Left renal pelvis (tissue), 4 donors: Measurements from ENCODE around the gene IRF8. TPM values are rescaled to one million over a fixed set of nuclear protein-coding genes. Genes with fewer than 3 reads are reported as not detected.
"Not testable (repeated sequence)": the region's sequence is repeated elsewhere in the genome, so short reads cannot be mapped to it uniquely, and the experiment has no call there.

ENCODE experiments used
- DNase-seq, 4 donors: peaks; one replicate each; pipeline ENCODE4 v3.0.0-alpha.2; 2013; ENCODE audit warnings: low read depth in 4 of 4, low spot score in 3 of 4
- polyA plus RNA-seq, 4 donors: library from polyadenylated mRNA; unstranded; fragments of 120-200 nt; gene quantifications; one replicate each; pipeline ENCODE4 v1.2.1, GENCODE V29; 2013; ENCODE audit not compliant: insufficient read length in 4 of 4

IRF8 gene
- polyA plus RNA-seq, 4 donors: 4.0 to 9.1 (median 5.7) TPM

DNA sequence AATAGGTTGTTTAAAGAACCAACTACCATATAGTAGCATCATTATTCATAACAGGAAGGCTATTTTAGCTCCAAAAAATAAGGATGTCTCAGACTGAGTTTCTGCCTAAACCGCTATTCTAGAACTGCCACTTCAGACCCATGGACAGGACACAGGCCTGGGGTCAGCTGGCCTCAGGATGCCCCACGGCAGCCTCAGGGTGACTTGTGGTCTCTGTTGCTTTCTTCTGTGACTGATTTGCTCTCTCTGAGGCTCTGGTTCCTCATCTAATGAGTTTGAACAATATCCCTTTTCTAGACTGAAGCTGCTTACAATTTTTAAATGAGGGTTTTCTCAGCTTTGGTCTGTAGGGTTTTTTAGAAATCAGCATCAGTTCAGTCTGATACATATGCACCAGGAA, 31.8 kb upstream of the IRF8 start:
- DNase-seq: no peak

DNA sequence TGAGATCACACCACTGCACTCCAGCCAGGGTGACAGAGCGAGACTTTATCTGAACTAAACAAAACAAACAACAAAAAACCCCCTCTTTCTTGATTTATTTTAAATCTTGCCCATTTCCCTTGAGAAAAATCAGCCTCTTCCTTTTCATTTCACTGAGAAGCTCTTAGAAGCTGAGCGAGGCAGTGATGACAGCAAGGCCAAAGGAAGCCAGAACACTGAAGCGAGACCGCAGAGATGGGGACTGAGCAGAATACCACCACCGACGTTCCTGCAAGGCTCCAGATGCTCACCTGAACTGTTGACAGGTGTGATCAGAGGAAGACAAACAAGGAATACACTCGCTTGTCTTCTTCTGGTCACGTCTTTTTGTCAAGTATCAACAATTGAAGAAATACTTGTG, 30.5 kb upstream of the IRF8 start:
- DNase-seq: no peak

DNA sequence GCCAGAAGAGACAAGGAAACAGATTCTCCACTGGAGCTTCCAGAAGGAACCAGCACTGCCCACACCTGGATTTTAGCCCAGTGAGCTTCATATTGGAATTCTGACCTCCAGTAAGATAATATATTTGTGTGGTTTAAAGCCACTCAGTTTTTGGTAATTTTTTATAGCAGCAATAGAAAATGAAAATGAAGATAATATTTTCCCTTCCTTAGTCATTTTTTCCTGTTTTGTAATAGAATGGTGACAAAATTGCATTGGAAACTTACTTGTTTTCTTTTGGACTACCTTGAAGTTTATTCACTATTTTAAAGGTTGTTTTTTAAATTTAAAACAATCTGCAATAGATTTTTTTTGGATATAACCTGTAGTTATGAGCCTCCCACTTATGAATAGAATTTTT, 29.8 kb upstream of the IRF8 start:
- DNase-seq: no peak

DNA sequence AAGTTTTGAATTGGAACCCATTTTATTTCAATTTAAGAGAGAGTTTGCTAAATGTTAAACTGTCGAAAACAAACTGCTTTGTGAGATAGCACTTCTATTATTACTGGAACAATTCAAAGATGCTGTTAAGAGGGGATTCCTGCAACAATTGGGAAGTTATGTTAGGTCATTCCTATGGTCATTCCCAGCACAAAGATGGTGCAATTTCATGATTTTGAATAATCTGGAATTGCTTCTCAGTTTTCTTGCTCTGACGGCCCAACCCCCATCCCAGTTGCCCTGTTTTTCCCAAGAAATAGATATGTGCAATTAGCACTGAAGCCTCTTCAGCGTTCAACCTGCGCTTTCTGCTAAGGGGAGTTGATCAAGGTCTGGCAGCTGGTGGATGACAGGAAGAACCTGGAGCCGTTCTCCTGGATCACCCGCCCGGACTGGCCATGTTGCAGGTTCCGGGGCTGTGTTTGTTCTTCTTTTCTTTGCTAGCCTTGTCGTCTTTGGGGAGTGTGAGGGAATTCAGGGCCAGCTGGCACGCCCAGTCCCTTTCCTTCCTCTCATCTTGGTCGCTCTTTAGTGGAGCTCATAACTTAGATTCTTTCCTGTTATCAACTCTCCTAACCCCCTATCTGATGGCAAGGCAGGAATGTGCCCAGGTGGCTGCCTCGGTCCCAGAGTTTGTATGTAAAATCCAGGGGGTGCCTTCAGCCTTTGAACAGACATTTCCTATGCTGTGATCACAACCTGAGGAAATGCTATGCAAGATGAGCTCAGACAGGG, 29.0 kb upstream of the IRF8 start:
- DNase-seq: no peak

DNA sequence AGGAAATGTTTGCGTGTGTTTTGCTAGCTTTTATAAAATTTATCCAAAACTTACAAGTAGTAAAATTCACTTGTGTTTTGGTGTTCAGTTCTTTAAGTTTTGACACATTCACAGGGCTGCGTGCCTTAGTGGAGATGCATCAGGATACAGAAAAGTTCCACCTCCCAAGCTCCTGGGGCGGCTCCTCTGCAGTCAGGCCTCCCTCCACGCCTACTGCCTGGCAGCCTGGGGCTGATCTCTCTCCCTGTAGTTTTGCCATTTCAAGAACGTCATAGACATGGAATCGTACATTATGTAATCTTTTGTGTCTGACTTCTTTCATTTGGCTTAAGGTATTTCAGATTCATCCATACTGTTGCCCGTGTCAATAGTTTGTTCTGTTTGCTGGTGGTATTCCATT, 27.2 kb upstream of the IRF8 start:
- DNase-seq: no peak

DNA sequence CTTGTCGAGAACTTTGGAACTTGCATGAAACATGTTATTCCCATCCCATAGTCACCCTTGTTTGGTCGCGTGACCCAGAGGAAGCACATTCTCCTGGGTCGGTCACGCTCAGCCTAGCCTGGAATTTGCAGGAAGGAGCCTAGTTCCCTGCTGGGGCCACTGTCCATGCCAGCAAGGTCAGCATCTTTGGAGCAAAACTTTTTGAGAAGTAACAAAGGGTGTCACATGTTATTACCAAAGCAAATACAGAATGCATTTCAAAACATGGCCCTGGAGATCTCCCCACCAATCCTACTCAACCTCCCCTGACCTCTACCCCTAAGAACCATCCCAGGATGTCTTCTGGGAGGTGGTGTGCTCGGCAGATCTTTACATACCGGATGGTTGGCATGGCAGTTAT, 26.2 kb upstream of the IRF8 start:
- no peak for DNase-seq

DNA sequence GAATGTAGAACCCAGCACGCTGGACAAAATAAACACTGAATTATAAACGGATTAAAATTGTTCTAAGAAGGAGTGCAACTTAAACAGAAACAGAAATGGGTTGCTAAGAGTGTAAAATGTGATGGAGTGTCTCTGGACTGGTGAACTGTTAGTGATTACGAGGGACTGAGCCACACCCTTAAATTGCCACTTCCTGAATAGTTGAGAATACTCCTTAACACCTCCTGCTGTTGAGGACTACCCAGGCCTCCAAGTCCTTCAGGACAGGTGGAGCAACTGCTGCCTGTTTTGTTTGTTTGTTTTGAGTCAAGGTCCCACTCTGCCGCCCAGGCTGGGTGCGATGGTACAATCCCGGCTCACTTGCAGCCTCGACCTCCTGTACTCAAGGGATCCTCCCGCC, 25.8 kb upstream of the IRF8 start:
- DNase-seq: no peak

DNA sequence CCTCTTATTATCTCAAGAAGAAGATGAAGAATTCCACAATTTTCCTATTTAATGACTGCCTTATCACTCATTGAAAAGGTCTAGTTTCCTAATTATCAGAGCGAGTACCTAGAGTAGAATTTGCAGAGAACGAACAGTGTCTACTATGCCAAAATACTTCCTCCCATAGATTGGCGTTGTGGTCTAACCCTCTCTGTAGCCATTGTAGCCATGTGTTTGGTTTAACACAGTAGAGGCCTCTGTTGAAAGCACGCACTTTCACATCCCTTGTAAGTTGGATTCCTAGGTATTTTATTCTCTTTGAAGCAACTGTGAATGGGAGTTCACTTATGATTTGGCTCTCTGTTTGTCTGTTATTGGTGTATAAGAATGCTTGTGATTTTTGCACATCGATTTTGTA, 24.9 kb upstream of the IRF8 start:
- DNase-seq: not testable (repeated sequence)

DNA sequence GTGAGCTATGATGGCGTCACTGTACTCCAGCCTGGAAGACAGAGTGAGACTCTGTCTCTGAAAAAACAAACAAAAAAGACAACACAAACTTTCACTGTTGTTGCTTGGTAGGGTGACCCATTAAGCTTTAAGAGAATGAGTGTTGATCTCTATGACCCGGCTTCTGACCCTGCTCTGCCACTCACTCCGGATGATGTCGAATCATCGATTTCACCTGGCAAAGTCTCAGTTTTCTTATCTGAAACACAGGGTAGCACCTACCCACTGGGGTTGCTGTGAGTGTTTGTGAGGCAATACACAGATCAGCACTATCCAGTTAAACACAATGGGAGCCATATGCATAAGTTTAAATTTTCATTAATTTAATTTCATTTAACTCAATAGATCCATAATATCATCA, 20.6 kb upstream of the IRF8 start:
- no peak for DNase-seq

DNA sequence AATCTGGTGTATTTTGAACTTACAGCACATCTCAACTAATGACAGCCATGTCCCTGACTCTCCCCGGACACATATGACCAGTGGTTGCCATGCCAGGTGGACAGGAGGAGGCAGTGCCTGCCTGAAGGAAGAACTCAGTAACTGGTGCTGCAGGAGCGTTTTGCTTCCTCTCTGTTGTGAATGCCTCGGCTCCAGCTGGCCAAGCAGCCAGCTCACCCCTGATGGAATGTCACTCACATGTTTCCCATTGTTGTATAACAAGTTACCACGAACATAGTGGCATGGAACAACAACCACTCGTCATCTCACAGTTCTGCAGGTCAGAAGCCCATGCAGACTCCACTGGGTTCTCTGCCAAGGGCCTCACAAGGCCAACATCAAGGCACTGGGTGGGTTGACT, 20.1 kb upstream of the IRF8 start:
- no peak for DNase-seq

DNA sequence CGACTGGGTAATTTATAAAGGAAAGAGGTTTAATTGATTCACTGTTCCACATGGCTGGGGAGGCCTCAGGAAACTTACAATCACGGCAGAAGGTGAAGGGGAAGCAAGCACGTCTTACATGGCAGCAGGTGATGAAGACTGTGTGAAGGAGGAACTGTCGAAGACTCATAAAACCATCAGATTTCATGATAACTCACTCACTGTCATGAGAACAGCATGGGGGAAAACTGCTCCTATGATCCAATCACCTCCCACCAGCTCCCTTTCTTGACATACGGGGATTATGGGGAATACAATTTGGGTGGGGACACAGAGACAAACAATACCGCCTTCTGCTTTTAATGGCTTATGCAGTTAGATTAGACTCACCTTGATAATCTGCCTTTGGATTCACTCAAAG, 19.4 kb upstream of the IRF8 start:
- DNase-seq: no peak

DNA sequence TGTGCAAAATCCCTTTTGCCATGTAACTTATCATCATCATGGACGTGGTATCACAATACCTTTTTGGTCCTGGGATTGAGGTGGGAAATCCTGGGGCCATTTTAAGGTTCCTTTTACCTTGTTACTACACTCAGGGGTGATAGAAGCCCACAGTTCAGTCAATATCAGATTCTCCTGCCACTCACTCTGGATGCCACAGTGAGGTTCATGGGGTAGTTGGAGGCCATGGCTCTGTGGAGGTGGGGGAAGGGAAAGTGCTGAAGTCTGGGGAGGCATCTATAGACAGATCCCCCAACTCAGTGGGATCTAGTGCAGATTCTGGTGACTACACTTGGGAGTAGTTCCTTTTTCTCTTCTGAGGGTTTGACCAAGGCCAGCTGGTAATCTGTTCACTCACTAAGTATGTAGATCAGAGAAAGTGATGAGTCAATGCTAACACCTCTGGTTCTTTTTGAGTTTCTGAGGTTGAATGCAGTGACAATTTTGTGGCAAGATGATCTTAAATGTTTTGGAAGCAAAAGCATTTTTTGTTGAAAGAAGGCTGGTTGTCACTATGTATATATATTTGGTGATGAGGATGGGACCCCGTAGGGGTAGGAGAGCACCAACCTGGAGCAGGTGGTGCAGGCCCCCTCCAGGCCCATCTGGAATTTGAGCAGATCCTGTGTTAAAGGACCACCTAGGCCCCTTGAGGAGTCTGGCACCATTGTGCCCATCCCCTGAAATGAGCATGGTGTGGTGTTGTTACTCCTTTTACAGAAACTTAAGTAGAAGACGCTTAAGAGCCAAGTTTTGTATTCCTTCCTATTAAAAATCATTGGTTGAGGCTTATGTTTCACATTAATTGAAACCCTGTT, 18.8 kb upstream of the IRF8 start:
- DNase-seq: no peak

DNA sequence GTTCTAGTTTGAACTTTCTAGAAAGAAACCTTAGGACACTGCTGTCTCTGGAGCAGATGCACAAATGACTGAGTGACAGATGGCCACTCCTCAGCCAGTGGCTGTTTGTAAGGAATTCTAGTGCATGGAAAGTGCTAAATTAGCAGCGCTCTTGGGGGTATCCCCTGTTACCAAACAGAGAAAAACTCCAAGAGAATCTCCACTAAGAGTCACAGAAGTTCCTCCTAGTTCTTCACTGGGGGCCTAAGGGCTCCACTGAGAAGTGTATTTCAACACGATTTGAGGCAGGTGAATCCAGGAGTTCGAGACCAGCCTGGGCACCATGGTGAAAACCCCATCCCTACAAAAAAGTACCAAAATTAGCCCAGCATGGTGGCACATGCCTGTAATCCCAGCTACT, 18.1 kb upstream of the IRF8 start:
- no peak for DNase-seq

DNA sequence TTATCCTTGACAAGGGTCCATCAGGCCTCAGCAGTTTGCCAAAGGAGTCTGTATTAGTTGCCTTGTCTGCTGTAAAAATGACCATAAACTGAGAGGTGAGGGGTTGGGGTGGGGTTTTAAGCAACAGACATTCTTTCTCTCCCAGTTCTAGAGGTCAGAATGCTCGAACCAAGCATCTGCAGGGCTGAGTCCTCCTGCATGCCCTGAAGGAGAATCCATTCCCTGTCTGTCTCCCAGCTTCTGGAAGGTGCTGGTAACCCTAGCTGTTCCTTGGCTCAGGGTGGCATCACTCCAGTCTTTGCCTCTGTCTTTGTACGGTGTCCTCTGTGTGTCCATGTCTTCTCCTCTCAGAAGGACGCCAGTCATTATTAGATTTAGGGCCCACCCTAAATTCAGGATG, 17.5 kb upstream of the IRF8 start:
- no peak for DNase-seq

DNA sequence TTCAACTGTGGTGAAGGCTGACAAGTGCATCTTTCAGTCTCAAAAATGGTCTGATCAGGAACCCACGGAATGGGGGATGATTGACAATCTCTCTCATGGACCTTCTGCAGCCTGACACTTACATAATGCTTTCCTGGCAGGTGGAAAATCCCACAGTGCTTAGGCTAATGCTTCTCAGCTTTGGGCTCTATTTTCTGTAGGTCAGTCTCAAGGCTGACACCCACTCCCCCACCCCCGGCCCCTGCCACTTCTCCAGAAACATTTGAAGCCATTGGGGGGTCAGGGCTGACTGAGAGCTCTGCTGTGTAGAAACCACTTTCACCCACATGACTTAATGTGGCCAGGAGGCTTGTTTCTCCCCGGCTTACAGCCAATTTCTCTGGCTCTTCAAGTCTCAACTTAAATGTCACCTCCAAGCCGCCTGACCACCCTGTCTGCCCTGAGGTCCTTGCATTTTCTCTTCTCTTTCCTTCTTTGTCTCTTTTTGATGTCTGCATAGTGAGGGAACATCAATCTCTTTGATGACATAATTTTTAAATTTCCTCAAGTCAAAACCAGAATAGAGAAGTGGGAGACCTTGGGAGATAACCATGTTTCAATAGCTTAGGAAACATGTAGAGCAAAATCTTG, 16.7 kb upstream of the IRF8 start:
- no peak for DNase-seq

DNA sequence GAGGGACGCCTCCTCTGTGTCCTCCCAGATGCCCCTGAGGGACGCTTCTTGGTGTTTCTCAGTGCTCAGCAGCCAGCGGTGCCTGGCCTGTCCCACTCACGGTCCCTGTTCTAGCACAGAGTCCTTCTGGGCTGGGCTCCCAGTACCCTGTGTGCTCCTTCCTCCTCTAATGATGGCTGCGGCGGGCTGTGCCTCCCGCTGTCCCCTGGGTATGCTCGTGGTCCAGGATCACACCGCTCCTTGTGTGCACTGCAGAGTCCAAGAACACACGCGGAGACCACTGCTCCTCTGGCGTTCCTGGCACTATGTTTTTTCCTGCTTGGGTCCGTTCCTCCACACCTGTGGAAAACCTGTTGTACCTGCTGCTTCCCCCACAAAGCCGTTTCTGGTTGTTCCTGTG, 15.1 kb upstream of the IRF8 start:
- DNase-seq: no peak

DNA sequence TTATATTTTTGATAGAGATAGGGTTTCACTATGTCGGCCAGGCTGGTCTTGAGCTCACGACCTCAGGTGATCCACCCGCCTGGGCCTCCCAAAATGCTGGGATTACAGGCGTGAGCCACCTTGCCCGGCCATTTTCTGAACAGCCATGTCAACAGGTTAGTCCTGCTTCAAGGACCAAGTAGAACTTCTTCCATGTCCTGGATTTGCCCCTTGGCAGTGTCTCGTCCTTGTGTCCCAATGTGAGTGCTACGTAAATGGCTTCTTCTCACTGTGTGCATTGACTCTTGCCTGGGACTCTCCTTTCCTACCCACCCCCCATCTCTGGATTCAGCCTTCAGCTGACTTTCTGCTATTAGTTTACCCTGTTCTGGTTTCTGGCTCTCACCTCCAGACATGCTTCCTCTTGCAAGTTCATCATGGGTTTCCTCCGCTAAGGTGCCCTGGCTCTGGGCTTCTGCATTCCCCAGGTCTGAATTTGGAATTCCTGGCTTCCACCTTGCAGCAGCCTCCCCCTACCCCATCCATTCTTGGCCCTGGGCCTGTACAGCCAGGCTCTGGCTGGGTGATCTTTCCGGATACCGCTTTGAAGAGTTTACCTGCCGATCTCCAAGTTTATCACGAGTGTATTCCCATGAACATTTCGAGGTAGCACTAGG, 14.0 kb upstream of the IRF8 start:
- DNase-seq: no peak

DNA sequence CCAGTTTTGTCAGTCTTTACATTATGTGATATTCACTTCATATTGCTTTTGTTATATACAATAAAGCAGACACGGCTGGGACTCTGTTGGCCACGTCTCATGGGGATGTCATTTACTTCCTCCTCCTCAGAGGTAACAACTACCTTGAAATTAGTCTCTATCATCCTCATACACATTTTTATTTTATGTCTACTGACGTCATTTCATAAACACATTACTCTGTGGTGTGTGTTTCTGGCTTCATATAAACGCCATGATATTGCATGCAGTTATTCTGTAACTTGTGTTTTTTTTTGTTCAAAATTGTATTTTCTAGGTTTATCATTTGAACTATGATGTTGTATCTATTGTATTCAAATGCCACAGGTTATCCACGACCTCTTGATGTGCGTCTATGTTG, 13.4 kb upstream of the IRF8 start:
- no peak for DNase-seq

DNA sequence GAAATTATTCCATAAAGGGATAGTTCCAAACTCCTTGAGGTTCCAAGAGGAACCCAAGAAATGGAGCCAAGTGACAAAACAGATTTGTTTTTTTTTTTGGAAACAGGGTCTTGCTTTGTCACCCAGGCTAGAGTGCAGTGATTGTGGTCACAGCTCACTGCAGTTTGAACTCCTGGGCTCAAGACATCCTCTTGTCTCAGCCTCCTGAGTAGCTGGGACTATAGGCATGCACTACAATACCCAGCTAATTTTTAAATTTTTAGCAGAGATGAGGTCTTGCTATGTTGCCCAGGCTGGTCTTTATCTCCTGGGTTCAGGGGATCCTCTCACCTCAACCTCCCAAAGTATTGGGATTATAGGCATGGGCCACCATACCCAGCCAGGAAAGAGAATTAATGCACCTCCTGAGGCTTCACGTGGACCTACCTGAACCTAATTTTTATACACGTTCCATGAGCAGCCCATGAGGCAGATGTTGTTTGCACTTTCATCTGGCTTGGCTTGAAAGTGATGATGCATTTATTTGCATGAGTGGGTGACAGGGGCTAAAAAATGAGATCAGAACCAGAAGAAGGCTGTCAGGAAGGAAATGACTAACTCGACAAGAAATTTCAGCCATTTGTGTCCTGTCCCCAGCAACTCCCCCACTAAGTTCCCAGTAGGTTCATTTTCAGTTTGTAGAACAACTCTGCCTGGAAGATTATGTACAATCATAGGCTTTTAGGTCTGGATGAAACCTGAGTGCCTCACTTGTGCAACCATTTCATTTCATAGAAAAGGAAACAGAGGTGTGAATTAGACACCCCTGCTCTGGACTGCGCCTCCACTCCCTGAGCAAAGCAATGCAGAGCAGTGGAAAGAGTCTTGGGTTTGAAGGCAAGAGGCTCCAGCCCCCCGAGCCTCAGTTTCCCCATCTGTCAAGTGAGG, 10.3 kb upstream of the IRF8 start:
- DNase-seq: no peak
